Measurements from ENCODE around the gene FCRL3.
"Not testable (repeated sequence)": the region's sequence is repeated elsewhere in the genome, so short reads cannot be mapped to it uniquely, and the experiment has no call there.

Gene FCRL3

GRCh38 chr1:157700732-157701131 is at the start of gene FCRL3:
TSS of gene FCRL3 (minus strand) at chr1:157700769. CDS start at chr1:157700489, 280 bp downstream.
- no peak for DNase-seq (ENCODE audit: low read depth in 1 of 2, low spot score in 1 of 2)

GRCh38 chr1:157748262-157748817 is 47.8 kb upstream of the FCRL3 start:
- DNase-seq (ENCODE audit: low read depth in 1 of 2, low spot score in 1 of 2): no peak

- no peak for DNase-seq (ENCODE audit: low read depth in 1 of 2, low spot score in 1 of 2)
Measured at GRCh38 chr1:157739229-157739901, 38.8 kb upstream of the FCRL3 start.

DNA sequence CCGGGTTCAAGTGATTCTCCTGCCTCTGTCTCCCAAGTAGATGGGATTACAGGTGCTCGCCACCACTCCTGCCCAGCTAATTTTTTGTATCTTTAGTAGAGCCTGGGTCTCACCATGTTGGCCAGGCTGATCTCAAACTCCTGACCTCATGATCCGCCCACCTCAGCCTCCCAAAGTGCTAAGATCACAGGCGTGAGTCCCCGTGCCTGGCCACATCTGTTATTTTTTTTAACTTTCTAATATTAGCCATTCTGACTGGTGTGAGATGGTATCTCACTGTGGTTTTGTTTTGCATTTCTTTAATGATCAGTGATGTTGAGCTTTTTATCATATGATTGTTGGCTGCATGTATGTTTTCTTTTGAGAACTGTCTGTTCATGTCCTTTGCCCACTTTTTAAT is 35.4 kb upstream of the FCRL3 start:
- not testable (repeated sequence) for DNase-seq (ENCODE audit: low read depth in 1 of 2, low spot score in 1 of 2)

GRCh38 chr1:157734321-157734720 is 33.8 kb upstream of the FCRL3 start:
- no peak for DNase-seq (ENCODE audit: low read depth in 1 of 2, low spot score in 1 of 2)

- no peak for DNase-seq (ENCODE audit: low read depth in 1 of 2, low spot score in 1 of 2)
Measured at GRCh38 chr1:157732755-157733154, 32.2 kb upstream of the FCRL3 start.

GRCh38 chr1:157725221-157725577 is 24.6 kb upstream of the FCRL3 start:
- DNase-seq (ENCODE audit: low read depth in 1 of 2, low spot score in 1 of 2): no peak

- DNase-seq (ENCODE audit: low read depth in 1 of 2, low spot score in 1 of 2): no peak
Measured at GRCh38 chr1:157724537-157725220, 24.1 kb upstream of the FCRL3 start.

- no peak for DNase-seq (ENCODE audit: low read depth in 1 of 2, low spot score in 1 of 2)
Measured at GRCh38 chr1:157723157-157723556, 22.6 kb upstream of the FCRL3 start.

GRCh38 chr1:157721985-157722384 is 21.4 kb upstream of the FCRL3 start:
- DNase-seq (ENCODE audit: low read depth in 1 of 2, low spot score in 1 of 2): no peak

- no peak for DNase-seq (ENCODE audit: low read depth in 1 of 2, low spot score in 1 of 2)
Measured at GRCh38 chr1:157715736-157716135, 15.2 kb upstream of the FCRL3 start.

DNA sequence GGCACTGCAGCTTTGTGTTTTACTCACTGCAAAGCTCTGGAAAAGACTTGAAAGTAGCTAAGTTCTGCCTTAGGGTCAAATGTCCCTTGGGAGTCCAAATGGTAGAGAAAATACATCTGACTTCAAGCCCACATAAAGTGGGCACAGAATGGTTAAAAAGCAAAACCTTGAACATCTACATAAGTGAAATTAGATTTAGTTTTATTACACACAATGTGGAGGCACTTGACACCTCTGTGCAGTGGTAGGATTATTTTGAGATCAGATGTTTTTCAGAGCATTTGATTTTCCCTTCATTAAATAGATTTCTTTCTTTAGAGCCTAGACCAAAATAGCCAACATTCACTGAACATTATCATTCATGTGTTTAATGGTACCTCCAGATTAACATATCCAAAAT is 11.2 kb upstream of the FCRL3 start:
- no peak for DNase-seq (ENCODE audit: low read depth in 1 of 2, low spot score in 1 of 2)

DNA sequence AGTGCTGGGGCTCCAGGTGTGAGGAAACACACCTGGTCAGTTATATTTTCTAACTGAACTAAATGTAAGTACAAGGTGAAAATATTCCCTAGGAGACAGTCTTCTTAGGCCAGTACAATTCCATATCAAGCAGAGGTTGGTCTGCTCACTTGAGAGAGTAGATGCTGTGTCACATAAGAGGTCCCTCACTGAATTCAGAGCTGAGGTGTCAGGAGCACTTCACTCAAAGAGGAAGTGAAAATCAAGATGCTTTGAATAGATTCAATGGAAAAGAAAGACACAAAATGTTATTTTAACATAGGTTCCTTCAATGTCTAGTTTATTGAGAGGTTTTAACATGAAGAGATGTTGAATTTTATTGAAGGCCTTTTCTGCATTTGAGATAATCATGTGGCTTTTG is 4.3 kb upstream of the FCRL3 start:
- no peak for DNase-seq (ENCODE audit: low read depth in 1 of 2, low spot score in 1 of 2)

GRCh38 chr1:157703981-157704380 is 3.4 kb upstream of the FCRL3 start:
- DNase-seq (ENCODE audit: low read depth in 1 of 2, low spot score in 1 of 2): no peak

- no peak for DNase-seq (ENCODE audit: low read depth in 1 of 2, low spot score in 1 of 2)
Measured at GRCh38 chr1:157702308-157702825, 1.8 kb upstream of the FCRL3 start.

GRCh38 chr1:157700305-157700704 is 264 bp downstream of the FCRL3 start:
- no peak for DNase-seq (ENCODE audit: low read depth in 1 of 2, low spot score in 1 of 2)

GRCh38 chr1:157697781-157698569 is 2.6 kb downstream of the FCRL3 start:
- DNase-seq (ENCODE audit: low read depth in 1 of 2, low spot score in 1 of 2): no peak

DNA sequence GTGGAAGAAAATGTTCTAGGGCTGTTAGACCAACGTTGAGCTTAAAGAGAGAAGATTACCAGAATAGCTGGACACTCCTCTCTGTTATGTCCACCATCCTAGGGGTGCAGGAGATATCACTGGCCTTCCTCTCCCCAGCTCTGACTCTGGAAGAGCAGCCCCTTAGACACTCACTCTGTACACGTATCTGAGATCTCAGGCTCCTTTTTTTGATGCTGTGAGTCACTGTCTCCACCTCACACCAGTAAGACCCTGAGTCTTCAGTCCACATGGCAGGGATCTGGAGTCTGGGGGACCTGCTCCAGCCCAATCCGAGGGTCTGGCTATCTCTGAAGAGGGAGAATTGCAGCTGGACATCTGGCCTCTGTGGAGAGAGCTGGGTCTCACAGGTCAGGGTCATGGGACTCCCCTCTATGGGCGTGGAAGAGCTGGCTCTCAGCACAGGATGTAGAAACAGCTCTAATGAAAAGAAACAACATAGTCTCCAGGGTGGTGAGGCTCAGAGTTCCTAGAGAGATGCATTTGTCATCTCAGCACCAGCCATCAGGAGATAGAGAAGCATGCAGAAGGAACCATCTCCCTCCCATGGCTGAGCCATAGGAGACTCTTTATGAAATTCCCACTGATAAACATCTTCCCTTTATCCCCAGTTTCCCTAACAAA is 3.5 kb downstream of the FCRL3 start:
- DNase-seq (ENCODE audit: low read depth in 1 of 2, low spot score in 1 of 2): no peak

- no peak for DNase-seq (ENCODE audit: low read depth in 1 of 2, low spot score in 1 of 2)
Measured at GRCh38 chr1:157695417-157695816, 5.2 kb downstream of the FCRL3 start.

- DNase-seq (ENCODE audit: low read depth in 1 of 2, low spot score in 1 of 2): no peak
Measured at GRCh38 chr1:157691285-157691920, 9.2 kb downstream of the FCRL3 start.
